K562 (cell line): Measurements from ENCODE around the gene TXNIP. TPM values are rescaled to one million over a fixed set of nuclear protein-coding genes. Genes with fewer than 3 reads are reported as not detected.

Source experiments
- ATF3 ChIP-seq, 2 experiments: fragments of 450-650 bp in 1 of 2; sonication (generic) in 1 of 2; formaldehyde crosslinking in 1 of 2; IDR thresholded peaks in 1 of 2; conservative IDR thresholded peaks in 1 of 2; 2 replicates each; pipeline versions ENCODE4 v1.6.1 to v1.8.1; 2016 to 2023; ENCODE audit warnings: mild to moderate bottlenecking in 2 of 2, moderate library complexity in 2 of 2, inconsistent platforms in 1 of 2, missing genetic modification reagents in 1 of 2
- E2F4 ChIP-seq: sonication (generic); formaldehyde crosslinking; IDR thresholded peaks from 2 replicates; pipeline ENCODE4 v1.8.0; 2022; ENCODE audit warnings: mild to moderate bottlenecking, low read depth, missing genetic modification reagents
- HINFP ChIP-seq: fragments of 450-650 bp; conservative IDR thresholded peaks from 2 replicates; pipeline ENCODE4 v1.6.1; 2016; ENCODE audit warnings: missing genetic modification characterization, low read depth, mild to moderate bottlenecking, control low read depth, missing compliant biosample characterization
- HSF4 ChIP-seq: fragments of 250-450 bp; sonication (Bioruptor Pico); IDR thresholded peaks from 2 replicates; pipeline ENCODE4 v2.1.2; 2022; ENCODE audit warnings: mild to moderate bottlenecking, moderate library complexity, borderline replicate concordance
- ILF3 ChIP-seq: fragments of 450-650 bp; IDR thresholded peaks from 2 replicates; pipeline ENCODE4 v1.6.1; 2018; ENCODE audit warnings: antibody characterized with exemption, mild to moderate bottlenecking, moderate library complexity, borderline replicate concordance
- MAFK ChIP-seq: IDR thresholded peaks from 2 replicates; pipeline ENCODE4 v1.6.1; 2011; ENCODE audit warnings: low read length, improper control_type of control experiment
- PHB ChIP-seq: fragments of 250-450 bp; sonication (Bioruptor Pico); IDR thresholded peaks from 2 replicates; pipeline ENCODE4 v1.5.0; 2021
- PML ChIP-seq: IDR thresholded peaks from 2 replicates; pipeline ENCODE4 v1.6.1; 2012; ENCODE audit warnings: low read length, inconsistent platforms
- POLR2A ChIP-seq: fragments of 450-650 bp; conservative IDR thresholded peaks from 2 replicates; pipeline ENCODE4 v1.6.1; 2016
- TEAD2 ChIP-seq: fragments of 450-650 bp; IDR thresholded peaks from 2 replicates; pipeline ENCODE4 v1.6.1; 2016; ENCODE audit warnings: missing genetic modification characterization, control low read depth, missing compliant biosample characterization
- YY1 ChIP-seq, 3 experiments: IDR thresholded peaks; 2 replicates each; pipeline ENCODE4 v1.6.1; 2011; ENCODE audit warnings: low read length in 2 of 3, mild to moderate bottlenecking in 2 of 3, moderate library complexity in 2 of 3, borderline replicate concordance in 1 of 3, control low read depth in 1 of 3, low read depth in 1 of 3; ENCODE audit not compliant: insufficient read depth in 3 of 3, insufficient replicate concordance in 2 of 3, control insufficient read depth in 1 of 3, insufficient read length in 1 of 3; ENCODE audit errors: extremely low read depth in 1 of 3
- ZBTB11 ChIP-seq, 3 experiments: fragments of 200-800 bp in 1 of 3; fragments of 250-450 bp in 1 of 3; fragments of 450-650 bp in 1 of 3; sonication (Bioruptor Pico) in 1 of 3; sonication (Bioruptor generic) in 1 of 3; formaldehyde crosslinking in 1 of 3; IDR thresholded peaks; 2 replicates each; pipeline versions ENCODE4 v1.6.1 to v1.8.0; 2016 to 2022; ENCODE audit warnings: mild to moderate bottlenecking in 2 of 3, missing genetic modification characterization in 2 of 3, missing compliant biosample characterization in 1 of 3, moderate library complexity in 1 of 3
- ZBTB17 ChIP-seq: fragments of 450-650 bp; formaldehyde crosslinking; IDR thresholded peaks from 2 replicates; pipeline ENCODE4 v1.4.0; 2020; ENCODE audit warnings: mild to moderate bottlenecking
- ZNF316 ChIP-seq: fragments of 450-650 bp; IDR thresholded peaks from 2 replicates; pipeline ENCODE4 v1.6.1; 2016
- ZNF830 ChIP-seq: fragments of 250-450 bp; sonication (Bioruptor Pico); IDR thresholded peaks from 2 replicates; pipeline ENCODE4 v1.5.0; 2021; ENCODE audit warnings: mild to moderate bottlenecking
- polyA plus RNA-seq, 8 experiments: library from polyadenylated mRNA; depleted of rRNA in 4 of 8; stranded (reverse) in 5 of 8; unstranded in 3 of 8; fragments of >200 nt; fragmentation: Nextera tagmentation in 2 of 8; fragmentation: Illumina TruSeq in 1 of 8; extraction: Ambion mirVana in 2 of 8; extraction: Trizol in 1 of 8; gene quantifications; 2 replicates each; pipeline versions ENCODE4 v1.2.1 to v1.2.3, GENCODE V29; 2011 to 2014; ENCODE audit warnings: inconsistent platforms in 1 of 8, missing spikeins in 1 of 8
- total RNA-seq, 7 experiments: library from RNA; depleted of rRNA in 6 of 7; stranded (reverse); fragments of >200 nt in 6 of 7; fragmentation: Illumina TruSeq in 2 of 7; extraction: Trizol in 2 of 7; gene quantifications; 2 replicates each; pipeline versions ENCODE4 v1.2.1 to v1.2.3, GENCODE V29; 2011 to 2021; ENCODE audit warnings: low replicate concordance in 1 of 7

The TXNIP gene
- total and polyA plus RNA-seq, 9 of the 15 experiments (the other 6 are each of a cell fraction or from before 2014, with no cell fraction given): 120 to 499 (median 257) TPM

- TF ChIP-seq ZNF830 (no peak), E2F4 (CRISPR knock-in tag) (no peak), PHB (CRISPR knock-in tag) (peak; percentile 67; the same call in 1 of the 2 replicates), ZNF316 (peak; percentile 88), MAFK (0 out of 2 replicates have a peak, but pooled peaks have one; percentile 1), POLR2A (0 out of 2 replicates have a peak, but pooled peaks have one; percentile 64), HSF4 (0 out of 2 replicates have a peak, but pooled peaks have one; percentile 35), PML (no peak), ZBTB11 (CRISPR knock-in tag; IDR thresholded peaks at IDR 0.05) (peak in 1 of 3 experiments; percentile 74; a peak in 1 of 6 replicates), TEAD2 (tag) (peak; percentile 75), YY1 (IDR thresholded peaks at IDR 0.05; ENCODE audit: borderline replicate concordance in 1 of 3, control insufficient read depth in 1 of 3, extremely low read depth in 1 of 3, insufficient read depth in 3 of 3, insufficient read length in 1 of 3, insufficient replicate concordance in 2 of 3, low read depth in 1 of 3, low read length in 2 of 3) (no peak), ILF3 (no peak), ZBTB17 (no peak), HINFP (tag) (peak; percentile 16), ATF3 (IDR thresholded peaks at IDR 0.05) (0 out of 2 replicates have a peak, but pooled peaks have one; percentile 4), ATF3 (CRISPR knock-in tag; conservative IDR thresholded peaks at IDR 0.05) (no peak)
Observed at GRCh38 chr1:145979746-145980456, 16.5 kb downstream of the TXNIP start (continued).
